Neural progenitor cell (in vitro differentiated cells): ENCODE data around the gene MRGPRG. TPM values are rescaled to one million over a fixed set of nuclear protein-coding genes. Genes with fewer than 3 reads are reported as not detected.

Experiments used
- DNase-seq: peaks from one replicate; pipeline ENCODE4 v3.0.0-alpha.2; 2016; ENCODE audit warnings: low spot score
- H2AFZ ChIP-seq: fragments of 200-600 bp; sonication (generic); replicated peaks from 2 replicates; pipeline ENCODE4 v1.6.1; 2016; ENCODE audit warnings: antibody characterized with exemption
- H3F3A ChIP-seq: fragments of 200-600 bp; sonication (generic); 2 replicates; pipeline ENCODE4 v1.6.1; 2016; ENCODE audit warnings: antibody characterized with exemption, low read depth
- H3K27ac ChIP-seq: fragments of 200-600 bp; sonication (generic); 2 replicates; pipeline ENCODE4 v1.5.1; 2016; ENCODE audit warnings: mild to moderate bottlenecking
- H3K27me3 ChIP-seq: fragments of 200-600 bp; sonication (generic); 2 replicates; pipeline ENCODE4 v1.6.1; 2016; ENCODE audit warnings: mild to moderate bottlenecking, moderate library complexity
- H3K36me3 ChIP-seq: fragments of 200-600 bp; sonication (generic); 2 replicates; pipeline ENCODE4 v1.5.1; 2016
- H3K4me1 ChIP-seq: fragments of 200-600 bp; sonication (generic); 2 replicates; pipeline ENCODE4 v1.6.1; 2016; ENCODE audit warnings: mixed run types
- H3K4me2 ChIP-seq: fragments of 200-600 bp; sonication (generic); 2 replicates; pipeline ENCODE4 v1.6.1; 2016
- H3K4me3 ChIP-seq: fragments of 200-600 bp; sonication (generic); 2 replicates; pipeline ENCODE4 v1.5.1; 2016
- H3K79me2 ChIP-seq: fragments of 200-600 bp; sonication (generic); 2 replicates; pipeline ENCODE4 v1.6.1; 2016; ENCODE audit warnings: low read depth
- H3K9ac ChIP-seq: fragments of 200-600 bp; sonication (generic); 2 replicates; pipeline ENCODE4 v1.6.1; 2016
- H3K9me3 ChIP-seq: fragments of 200-600 bp; sonication (generic); 2 replicates; pipeline ENCODE4 v1.5.1; 2016; ENCODE audit warnings: low read depth
- H4K20me1 ChIP-seq: fragments of 200-600 bp; sonication (generic); 2 replicates; pipeline ENCODE4 v1.6.1; 2016; ENCODE audit warnings: low read depth
- H3K27ac Mint-ChIP-seq: 3 replicates; pipeline ENCODE4 v1.8.0; 2021; ENCODE audit warnings: mixed read lengths
- H3K27me3 Mint-ChIP-seq: 2 replicates; pipeline ENCODE4 v1.8.0; 2022; ENCODE audit warnings: low read depth, mild to moderate bottlenecking, inconsistent platforms, moderate library complexity, mixed read lengths; ENCODE audit not compliant: insufficient read depth
- H3K36me3 Mint-ChIP-seq: 3 replicates; pipeline ENCODE4 v1.8.0; 2021; ENCODE audit warnings: mixed read lengths
- H3K4me1 Mint-ChIP-seq: 3 replicates; pipeline ENCODE4 v1.8.0; 2021; ENCODE audit warnings: mixed read lengths
- H3K4me3 Mint-ChIP-seq: 3 replicates; pipeline ENCODE4 v1.8.0; 2021; ENCODE audit warnings: mild to moderate bottlenecking, moderate library complexity, mixed read lengths
- H3K9me3 Mint-ChIP-seq: 3 replicates; pipeline ENCODE4 v1.8.0; 2020; ENCODE audit warnings: mixed read lengths
- EZH2 ChIP-seq: fragments of 200-600 bp; sonication (generic); IDR thresholded peaks from 2 replicates; pipeline ENCODE4 v1.6.1; 2017; ENCODE audit warnings: antibody characterized with exemption, mild to moderate bottlenecking, moderate library complexity
- EZH2phosphoT487 ChIP-seq: fragments of 200-600 bp; sonication (generic); IDR thresholded peaks from 2 replicates; pipeline ENCODE4 v1.6.1; 2017; ENCODE audit warnings: antibody characterized with exemption
- total RNA-seq: library from RNA; depleted of rRNA; stranded (reverse); fragments of >200 nt; gene quantifications from 2 replicates; pipeline ENCODE4 v1.2.3, GENCODE V29; 2015; ENCODE audit warnings: low replicate concordance
- TF ChIP-seq, protein P1 (sequence below): fragments of 200-600 bp; sonication (generic); IDR thresholded peaks from 2 replicates; pipeline ENCODE4 v1.5.1; 2017; ENCODE audit warnings: antibody characterized with exemption, mild to moderate bottlenecking

Gene MRGPRG
- total RNA-seq, 1 donor from 2014 or later = not detected

- Histone ChIP-seq H3K4me2 (no peak overlapping the region), H3F3A (no peaks in the 10 kb centered on the region), H3K9ac (no peak overlapping the region), H3K9me3 (no peaks in the 10 kb centered on the region), H4K20me1 (no peaks in the 10 kb centered on the region), H3K27me3 (no peaks in the 10 kb centered on the region), H3K36me3 (no peaks in the 10 kb centered on the region), H3K79me2 (no peaks in the 10 kb centered on the region), H2AFZ (no peak overlapping the region), H3K4me3 (no peak overlapping the region), H3K4me1 (peaks cover 9% of the 10 kb centered on the region), H3K27ac (no peak overlapping the region)
- Mint-ChIP-seq H3K36me3 (no peaks in the 10 kb centered on the region), H3K27me3 (peaks cover 14% of the 10 kb centered on the region), H3K4me3 (no peak overlapping the region), H3K4me1 (peaks cover 36% of the 10 kb centered on the region), H3K9me3 (no peaks in the 10 kb centered on the region), H3K27ac (no peak overlapping the region)
- DNase-seq = no peak
- TF ChIP-seq EZH2phosphoT487 (no peak), EZH2 (no peak)
- TF ChIP-seq, protein P1, sequence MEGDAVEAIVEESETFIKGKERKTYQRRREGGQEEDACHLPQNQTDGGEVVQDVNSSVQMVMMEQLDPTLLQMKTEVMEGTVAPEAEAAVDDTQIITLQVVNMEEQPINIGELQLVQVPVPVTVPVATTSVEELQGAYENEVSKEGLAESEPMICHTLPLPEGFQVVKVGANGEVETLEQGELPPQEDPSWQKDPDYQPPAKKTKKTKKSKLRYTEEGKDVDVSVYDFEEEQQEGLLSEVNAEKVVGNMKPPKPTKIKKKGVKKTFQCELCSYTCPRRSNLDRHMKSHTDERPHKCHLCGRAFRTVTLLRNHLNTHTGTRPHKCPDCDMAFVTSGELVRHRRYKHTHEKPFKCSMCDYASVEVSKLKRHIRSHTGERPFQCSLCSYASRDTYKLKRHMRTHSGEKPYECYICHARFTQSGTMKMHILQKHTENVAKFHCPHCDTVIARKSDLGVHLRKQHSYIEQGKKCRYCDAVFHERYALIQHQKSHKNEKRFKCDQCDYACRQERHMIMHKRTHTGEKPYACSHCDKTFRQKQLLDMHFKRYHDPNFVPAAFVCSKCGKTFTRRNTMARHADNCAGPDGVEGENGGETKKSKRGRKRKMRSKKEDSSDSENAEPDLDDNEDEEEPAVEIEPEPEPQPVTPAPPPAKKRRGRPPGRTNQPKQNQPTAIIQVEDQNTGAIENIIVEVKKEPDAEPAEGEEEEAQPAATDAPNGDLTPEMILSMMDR = no peak
Observed at GRCh38 chr11:3221408-3222002, 2.9 kb upstream of the MRGPRG start.

- H3K27me3 Mint-ChIP-seq = peaks cover 15% of the 10 kb centered on the region
- DNase-seq = no peak
Observed at GRCh38 chr11:3220521-3221407, 2.2 kb upstream of the MRGPRG start.

DNA sequence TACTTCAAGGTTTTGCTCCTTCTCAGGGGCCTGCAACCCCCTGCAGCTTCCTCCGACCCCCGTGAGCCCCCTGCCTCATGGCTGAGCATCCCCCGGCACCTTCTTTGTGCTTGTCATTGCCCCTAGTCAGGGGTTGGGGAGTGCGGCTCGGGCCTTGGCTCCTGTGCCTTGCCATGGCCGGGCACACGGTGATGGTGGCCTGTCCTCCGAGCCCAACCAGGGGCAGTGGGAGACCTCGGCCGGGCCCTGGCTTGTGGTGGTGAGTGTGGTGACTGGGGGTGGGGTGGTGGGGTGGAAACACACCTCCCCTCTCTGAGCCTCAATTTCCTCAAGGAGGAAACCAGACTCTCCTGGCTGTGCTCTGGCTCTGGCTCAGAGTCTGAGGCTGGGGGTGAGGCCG is 1.5 kb upstream of the MRGPRG start:
- H3K27ac ChIP-seq = no peak overlapping the region
- H4K20me1 ChIP-seq = no peaks in the 10 kb centered on the region
- peaks cover 26% of the 10 kb centered on the region for H3K4me1 Mint-ChIP-seq
- no peaks in the 10 kb centered on the region for H3K79me2 ChIP-seq
- peaks cover 9% of the 10 kb centered on the region for H3K4me1 ChIP-seq
- peaks cover 4% of the 10 kb centered on the region for H3K27me3 ChIP-seq
- H3K27ac Mint-ChIP-seq = no peak overlapping the region
- H3K4me3 Mint-ChIP-seq = no peak overlapping the region
- TF ChIP-seq, protein P1 = no peak
- no peak for TF ChIP-seq EZH2phosphoT487
- no peak for TF ChIP-seq EZH2
- no peak overlapping the region for H2AFZ ChIP-seq
- H3K4me2 ChIP-seq = no peak overlapping the region
- H3K9me3 ChIP-seq = no peaks in the 10 kb centered on the region
- H3K27me3 Mint-ChIP-seq = peaks cover 15% of the 10 kb centered on the region
- no peak for DNase-seq
- H3K36me3 ChIP-seq = no peaks in the 10 kb centered on the region
- H3K9ac ChIP-seq = no peak overlapping the region
- no peaks in the 10 kb centered on the region for H3F3A ChIP-seq
- no peak overlapping the region for H3K4me3 ChIP-seq
- no peaks in the 10 kb centered on the region for H3K36me3 Mint-ChIP-seq
- H3K9me3 Mint-ChIP-seq = no peaks in the 10 kb centered on the region

More at GRCh38 chr11:3220521-3221407, 2.2 kb upstream of the MRGPRG start:
- Histone ChIP-seq H3K9me3 (no peaks in the 10 kb centered on the region), H4K20me1 (no peaks in the 10 kb centered on the region), H3K79me2 (no peaks in the 10 kb centered on the region), H3K4me1 (peaks cover 9% of the 10 kb centered on the region), H3K4me3 (no peak overlapping the region), H3K36me3 (no peaks in the 10 kb centered on the region), H3K4me2 (no peak overlapping the region), H3K27ac (no peak overlapping the region), H3K9ac (no peak overlapping the region), H3F3A (no peaks in the 10 kb centered on the region), H2AFZ (no peak overlapping the region), H3K27me3 (peaks cover 4% of the 10 kb centered on the region)
- H3K27ac Mint-ChIP-seq = no peak overlapping the region
- no peaks in the 10 kb centered on the region for H3K9me3 Mint-ChIP-seq
- no peaks in the 10 kb centered on the region for H3K36me3 Mint-ChIP-seq
- no peak for TF ChIP-seq EZH2phosphoT487
- no peak for TF ChIP-seq EZH2
- TF ChIP-seq, protein P1 = no peak
- H3K4me1 Mint-ChIP-seq = peaks cover 31% of the 10 kb centered on the region
- H3K4me3 Mint-ChIP-seq = no peak overlapping the region
